NK-92 treated with Interleukin-12 subunit alpha and Interleukin-12 subunit beta, amount 100 ng/mL, for 24 hours (cell line): ENCODE measurements around the gene CUTA.

ENCODE experiments used
- DNase-seq: peaks from one replicate; lab custom pipeline; 2025; lab: John Stamatoyannopoulos, UW

CUTA gene, protein sequence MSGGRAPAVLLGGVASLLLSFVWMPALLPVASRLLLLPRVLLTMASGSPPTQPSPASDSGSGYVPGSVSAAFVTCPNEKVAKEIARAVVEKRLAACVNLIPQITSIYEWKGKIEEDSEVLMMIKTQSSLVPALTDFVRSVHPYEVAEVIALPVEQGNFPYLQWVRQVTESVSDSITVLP

DNA sequence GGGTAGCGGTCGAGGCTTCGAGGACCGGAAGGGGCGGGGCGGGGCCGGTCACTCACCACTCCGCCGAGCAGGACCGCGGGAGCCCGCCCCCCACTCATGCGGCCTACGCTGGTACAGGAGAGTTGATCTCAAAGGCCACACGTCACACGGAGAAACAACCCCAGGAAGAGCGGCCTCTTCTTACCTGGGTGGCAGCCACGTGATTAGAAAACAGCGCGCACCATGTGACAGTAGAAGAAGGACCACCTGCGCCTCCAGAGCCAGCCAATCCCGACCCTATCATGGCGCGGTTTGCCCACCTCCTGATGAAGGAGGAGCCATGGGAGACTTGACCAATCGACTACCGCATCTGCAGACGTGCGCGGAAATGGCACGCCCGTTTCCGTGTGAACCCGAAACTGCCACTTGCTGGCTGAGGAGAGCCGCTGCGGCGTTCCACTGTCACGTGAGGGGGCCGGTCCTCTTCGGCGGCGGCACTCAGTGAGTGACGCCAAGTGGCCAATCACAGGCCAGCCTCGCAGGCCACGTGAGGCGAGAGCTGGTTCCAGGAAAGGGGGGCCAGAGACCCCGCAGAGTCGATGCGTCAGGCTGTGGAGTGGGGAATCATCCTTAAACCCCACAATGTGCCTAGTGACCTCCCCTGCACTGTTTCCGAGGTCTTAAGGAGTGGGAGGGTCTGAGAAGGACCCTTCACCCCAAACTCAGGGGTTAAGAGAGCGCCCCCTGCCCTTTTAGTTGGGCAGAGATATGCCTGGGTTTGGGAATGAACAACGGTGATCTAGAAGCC, at the start of gene CUTA:
Gene CUTA, minus strand, starts transcription at position 205 of the 787 bp plus-strand sequence. Its CDS starts 107 bp downstream, at position 98.
- peak; percentile 100 for DNase-seq

DNA sequence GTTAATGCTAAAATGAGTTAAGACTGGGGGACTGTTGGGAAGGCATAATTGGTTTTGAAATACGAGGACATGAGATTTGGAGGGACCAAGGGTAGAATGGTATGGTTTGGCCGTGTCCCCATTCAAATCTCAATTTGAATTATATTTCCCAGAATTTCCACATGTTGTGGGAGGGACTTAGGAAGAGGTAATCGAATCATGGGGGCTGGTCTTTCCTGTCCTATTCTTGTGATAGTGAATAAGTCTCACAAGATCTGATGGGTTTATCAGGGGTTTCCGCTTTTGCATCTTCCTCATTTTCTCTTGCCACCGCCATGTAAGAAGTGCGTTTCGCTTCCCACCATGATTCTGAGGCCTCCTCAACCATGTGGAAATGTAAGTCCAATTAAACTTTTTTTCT, 49.2 kb upstream of the CUTA start:
- DNase-seq: no peak

DNA sequence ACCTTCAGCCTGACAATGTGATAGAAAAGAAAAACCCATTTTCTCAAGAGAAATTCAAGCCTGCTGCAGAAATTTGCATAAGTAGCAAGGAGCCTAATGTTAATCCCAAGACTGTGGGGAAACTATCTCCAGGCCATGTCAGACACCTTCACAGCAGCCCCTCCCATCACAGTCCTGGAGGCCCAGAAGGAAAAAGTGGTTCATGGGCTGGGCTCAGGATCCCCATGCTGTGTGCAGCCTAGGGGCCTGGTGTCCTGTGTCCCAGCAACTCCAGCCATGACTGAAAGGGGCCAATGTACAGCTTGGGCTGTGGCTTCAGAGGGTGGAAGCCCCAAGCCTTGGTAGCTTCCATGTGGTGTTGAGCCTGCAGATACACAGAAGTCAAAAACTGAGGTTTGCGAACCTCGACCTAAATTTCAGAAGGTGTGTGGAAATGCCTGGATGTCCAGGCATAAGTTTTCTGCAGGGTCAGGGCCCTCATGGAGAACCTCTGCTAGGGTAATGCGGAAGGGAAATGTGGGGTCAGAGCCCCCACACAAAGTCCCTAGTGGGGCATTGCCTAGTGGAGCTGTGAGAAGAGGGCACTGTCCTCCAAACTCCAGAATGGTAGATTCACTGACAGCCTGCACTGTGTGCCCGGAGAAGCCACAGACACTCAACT, 48.3 kb upstream of the CUTA start:
- no peak for DNase-seq

DNA sequence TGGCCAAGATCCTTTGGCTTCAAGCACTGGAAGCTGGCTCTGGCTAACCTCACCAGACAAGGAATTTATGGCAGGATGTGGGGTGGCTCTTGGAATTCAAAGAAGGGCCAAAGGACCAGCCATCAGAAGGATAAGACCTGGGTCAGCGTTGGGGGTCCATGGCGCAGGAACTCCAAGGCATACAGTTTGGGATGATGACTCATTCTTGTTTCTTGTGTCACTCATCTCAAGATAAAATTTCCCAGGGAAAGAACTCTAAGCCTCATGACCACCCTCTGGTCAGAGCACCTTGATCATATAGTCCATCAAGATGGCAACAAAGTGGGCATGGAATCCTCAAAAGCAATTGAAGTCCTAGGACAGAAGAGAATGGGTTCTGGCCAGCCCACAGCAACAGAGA, 41.3 kb upstream of the CUTA start:
- no peak for DNase-seq

DNA sequence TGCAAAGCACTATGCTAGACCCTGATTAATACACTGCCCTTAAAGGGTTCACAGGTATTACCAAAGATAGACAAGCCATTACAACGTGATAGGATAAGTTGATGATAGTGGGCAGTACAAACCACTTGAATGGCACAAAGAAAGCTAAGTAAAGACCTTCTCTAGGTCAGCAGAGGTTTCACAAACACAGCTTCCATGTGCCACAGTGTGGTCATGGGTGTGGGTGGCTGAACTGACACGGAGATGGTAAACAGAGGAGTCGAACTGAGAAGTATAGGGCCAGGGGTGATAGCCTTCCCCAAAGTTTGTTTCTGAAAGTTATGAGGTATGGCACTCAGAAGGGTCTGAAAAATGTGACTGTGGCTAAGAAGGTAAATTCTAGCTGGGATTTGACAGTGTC, 40.8 kb upstream of the CUTA start:
- DNase-seq: no peak

DNA sequence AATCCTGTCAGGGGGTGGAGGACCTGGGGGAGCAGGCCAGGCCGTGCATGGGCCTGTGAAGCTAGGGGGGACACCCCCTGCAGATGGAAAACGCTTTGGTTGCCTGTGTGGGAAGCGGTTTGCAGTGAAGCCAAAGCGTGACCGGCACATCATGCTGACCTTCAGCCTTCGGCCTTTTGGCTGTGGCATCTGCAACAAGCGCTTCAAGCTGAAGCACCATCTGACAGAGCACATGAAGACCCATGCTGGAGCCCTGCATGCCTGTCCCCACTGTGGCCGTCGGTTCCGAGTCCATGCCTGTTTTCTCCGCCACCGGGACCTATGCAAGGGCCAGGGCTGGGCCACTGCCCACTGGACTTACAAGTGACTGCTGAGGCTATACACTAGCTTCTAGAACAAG, 38.2 kb upstream of the CUTA start:
- DNase-seq: no peak

DNA sequence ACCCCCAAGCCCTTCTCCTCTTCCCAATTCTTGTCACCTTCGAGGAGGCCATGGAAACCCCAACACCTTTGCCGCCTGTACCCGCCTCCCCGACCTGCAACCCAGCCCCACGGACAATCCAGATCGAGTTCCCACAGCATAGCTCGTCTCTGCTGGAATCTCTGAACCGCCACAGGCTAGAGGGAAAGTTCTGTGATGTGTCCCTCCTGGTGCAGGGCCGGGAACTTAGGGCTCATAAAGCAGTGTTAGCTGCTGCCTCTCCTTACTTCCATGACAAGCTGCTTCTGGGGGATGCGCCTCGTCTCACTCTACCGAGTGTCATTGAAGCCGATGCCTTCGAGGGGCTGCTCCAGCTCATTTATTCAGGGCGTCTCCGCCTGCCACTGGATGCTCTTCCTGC, 37.1 kb upstream of the CUTA start:
- DNase-seq: no peak

DNA sequence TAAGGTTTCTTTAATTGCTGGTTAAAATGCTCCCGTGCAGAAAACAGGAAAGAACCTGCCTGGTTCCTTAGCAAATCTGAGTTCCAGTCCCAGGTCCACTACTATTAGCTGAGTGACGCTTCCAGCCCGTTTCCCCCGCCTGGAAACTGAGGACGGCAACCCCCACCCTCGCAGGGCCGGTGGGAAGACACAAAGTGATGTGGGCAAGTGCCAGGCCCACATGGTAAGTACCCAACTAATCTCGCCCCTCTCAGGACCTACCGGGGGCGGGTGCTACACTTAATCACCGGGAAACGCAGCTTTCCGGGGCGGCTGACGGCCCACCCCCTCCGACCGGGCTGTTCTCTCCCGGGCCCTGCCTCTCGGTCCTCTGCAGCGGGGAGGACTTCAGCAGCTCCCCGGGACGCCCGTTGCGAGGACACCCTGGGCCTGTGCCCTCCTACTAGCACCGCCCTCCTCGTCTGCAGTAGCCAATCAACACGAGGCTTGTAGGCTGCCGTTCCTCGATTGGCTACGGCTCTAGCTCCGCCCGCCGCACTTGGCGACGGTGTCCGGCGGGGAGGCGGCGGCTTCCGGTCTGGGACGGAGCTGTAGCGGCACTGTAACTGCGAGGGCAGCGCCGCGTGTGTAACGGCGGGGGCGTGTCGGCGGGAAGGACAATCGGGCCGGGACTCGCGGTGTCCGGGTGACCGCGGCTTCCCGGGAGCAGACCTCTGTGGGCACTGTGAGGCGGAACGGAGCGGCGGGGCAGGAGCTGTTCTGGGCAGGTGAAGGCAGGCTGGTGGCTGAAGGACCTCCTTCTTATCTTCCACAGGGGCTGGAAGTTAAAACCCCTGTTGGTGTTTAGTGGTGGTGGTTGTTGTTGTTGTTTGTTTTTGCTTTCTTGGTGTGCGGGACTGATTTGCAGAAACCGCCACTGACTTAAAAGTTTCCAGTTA, 36.4 kb upstream of the CUTA start, which contains the start of gene ZBTB9:
Gene ZBTB9, plus strand, starts transcription at position 568 of the 938 bp plus-strand sequence. CDS start 525 bp downstream, outside the sequence.
- DNase-seq: peak; percentile 92

DNA sequence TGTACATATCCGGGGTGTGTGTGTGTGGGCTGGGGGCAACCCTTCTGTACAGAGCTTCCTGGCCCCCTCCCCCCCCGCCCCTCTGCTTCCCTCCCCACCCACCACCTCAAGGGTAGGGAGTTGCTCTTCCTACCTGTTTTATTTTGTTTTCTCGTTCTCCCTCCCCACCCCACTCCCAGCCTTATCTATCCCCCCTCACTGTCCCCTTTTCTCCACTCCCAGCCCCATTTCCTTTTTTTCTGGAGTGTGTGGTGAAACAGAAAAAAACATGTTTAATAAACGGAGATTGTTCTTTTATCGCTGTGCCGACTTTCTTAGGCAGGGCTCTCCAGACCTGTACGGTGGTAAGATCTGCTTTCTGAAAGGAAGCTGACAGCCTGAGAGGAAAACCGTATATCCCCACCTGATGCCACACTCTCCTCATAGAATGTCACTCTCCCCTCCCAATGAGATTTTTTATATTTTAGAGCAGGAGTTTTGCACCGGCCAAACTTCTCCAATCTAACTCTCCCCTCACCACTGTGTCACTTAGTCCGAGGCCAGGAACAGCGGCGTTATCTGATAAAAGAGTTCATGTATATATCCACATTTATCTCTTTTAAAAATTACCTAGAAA, 35.6 kb upstream of the CUTA start:
- no peak for DNase-seq

DNA sequence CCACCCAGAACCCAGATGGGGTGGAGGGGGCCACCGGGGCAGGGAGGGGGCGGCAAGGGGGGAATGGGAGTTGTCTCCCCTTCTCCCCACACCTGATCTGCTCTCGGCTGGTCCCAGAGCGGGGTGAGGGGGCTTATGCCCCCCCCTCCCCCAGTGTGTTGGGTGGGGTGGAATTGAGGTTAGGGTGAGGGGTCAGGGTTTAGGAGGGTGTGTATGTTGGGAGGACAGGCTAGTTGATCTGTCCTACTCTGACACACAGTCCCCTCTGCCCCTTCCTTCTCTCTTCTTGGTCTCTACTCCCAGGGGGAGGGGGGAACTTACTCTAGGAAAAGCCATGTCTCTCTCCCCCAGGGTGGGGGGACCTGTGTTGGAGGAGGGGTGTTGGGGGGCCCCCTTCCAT, 34.6 kb upstream of the CUTA start:
- DNase-seq: no peak

DNA sequence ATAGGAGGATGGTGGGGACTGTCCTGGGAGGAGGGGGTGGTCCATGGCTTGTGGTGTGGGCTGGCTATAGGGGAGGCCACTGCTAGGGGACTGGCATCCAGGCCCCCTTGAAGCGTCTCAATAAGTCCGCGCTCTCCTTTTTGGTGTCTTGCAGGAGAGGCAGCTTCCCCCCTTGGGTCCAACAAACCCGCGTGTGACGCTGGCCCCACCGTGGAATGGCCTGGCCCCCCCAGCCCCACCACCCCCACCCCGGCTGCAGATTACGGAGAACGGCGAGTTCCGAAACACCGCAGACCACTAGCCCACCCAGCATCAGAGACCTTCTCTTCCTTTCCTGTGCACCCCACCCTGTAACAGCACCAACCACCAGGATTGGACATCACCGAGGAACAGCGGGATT, 33.7 kb upstream of the CUTA start:
- DNase-seq: no peak

DNA sequence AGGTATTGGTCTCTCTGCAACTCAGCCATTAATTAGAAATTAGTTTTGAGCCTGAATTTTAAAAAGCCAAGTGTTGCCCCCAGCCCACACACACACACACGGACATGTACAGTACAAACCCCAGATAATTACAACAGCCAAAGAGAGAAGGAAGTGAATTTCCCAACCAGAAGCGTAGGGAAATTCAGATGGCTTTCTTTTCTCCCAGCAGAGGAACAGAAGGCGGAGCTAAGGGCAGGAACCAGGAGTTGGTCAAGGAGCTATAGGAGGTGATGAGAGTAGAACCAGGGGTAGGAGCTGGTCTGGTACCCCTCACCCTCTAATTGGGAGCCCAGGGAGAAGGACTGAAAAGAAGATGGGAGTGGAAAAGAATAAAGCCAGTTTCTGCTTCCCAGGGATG, 32.5 kb upstream of the CUTA start:
- DNase-seq: no peak

DNA sequence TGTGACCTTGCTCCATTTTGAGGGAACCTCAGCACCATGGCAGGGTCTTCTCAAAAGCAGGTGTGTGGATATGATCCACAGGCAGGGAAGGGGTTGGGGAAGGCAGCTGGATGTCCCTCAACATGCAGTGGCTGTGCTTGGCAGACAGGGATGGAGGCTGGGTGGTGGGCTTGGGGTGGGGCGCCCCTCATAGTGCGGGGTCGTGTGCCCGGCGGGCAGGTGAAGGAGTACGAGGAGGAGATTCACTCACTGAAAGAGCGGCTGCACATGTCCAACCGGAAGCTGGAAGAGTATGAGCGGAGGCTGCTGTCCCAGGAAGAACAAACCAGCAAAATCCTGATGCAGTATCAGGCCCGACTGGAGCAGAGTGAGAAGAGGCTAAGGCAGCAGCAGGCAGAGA, 28.4 kb upstream of the CUTA start:
- no peak for DNase-seq

DNA sequence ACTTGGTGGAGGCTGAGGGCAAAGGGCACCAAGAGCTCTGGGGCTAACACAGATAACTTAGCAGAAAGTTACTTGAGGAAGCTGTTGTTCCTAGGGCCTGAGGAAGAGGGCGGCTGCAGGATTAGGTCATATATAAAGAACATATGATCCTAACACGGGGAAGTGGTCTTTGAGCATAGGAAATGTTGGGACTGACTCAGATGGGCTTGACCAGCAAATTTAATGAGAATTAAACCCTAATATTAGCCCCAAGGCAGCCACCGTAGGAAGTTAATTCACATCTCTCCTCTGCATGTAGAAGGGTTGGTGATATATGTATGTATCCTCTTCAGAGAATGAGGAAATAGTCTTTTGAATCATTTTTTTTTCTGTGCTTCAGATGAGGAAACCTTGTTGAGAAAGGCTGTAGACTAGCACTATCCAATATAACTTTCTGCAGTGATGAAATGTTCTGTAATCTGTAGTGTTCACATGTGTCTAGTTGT, 27.3 kb upstream of the CUTA start:
- DNase-seq: no peak

DNA sequence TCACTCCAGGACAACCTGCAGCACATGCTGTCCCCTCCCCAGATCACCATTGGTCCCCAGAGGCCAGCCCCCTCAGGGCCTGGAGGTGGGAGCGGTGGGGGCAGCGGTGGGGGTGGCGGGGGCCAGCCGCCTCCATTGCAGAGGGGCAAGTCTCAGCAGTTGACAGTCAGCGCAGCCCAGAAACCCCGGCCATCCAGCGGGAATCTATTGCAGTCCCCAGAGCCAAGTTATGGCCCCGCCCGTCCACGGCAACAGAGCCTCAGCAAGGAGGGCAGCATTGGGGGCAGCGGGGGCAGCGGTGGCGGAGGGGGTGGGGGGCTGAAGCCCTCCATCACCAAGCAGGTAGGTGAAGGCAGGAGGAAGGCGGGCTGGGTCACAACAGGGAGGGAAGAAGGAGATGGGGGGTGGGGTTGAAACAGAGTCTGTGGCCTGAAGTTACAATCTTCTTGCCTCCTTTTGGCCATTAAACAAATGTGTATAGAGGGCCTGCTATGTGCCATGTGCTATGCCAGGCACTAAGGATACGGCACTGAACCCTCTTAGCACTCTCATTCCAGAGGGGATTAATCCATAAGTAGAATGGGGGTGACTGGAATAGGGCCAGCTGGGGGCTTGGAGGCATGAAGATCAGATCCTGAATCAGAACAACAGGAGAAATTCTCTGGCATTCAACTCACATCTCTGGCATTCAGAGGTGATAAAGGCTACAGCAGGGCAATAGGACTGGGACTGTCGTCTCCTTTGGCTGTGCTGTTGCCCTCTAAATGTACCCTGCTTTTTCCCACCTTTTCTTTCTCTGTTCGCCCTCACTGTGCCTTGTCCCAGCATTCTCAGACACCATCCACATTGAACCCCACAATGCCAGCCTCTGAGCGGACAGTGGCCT, 26.0 kb upstream of the CUTA start:
- DNase-seq: no peak

DNA sequence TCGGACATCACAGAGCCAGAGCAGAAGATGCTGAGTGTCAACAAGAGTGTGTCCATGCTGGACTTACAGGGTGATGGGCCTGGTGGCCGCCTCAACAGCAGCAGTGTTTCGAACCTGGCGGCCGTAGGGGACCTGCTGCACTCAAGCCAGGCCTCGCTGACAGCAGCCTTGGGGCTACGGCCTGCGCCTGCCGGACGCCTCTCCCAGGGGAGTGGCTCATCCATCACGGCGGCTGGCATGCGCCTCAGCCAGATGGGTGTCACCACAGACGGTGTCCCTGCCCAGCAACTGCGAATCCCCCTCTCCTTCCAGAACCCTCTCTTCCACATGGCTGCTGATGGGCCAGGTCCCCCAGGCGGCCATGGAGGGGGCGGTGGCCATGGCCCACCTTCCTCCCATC, 25.1 kb upstream of the CUTA start:
- DNase-seq: no peak

DNA sequence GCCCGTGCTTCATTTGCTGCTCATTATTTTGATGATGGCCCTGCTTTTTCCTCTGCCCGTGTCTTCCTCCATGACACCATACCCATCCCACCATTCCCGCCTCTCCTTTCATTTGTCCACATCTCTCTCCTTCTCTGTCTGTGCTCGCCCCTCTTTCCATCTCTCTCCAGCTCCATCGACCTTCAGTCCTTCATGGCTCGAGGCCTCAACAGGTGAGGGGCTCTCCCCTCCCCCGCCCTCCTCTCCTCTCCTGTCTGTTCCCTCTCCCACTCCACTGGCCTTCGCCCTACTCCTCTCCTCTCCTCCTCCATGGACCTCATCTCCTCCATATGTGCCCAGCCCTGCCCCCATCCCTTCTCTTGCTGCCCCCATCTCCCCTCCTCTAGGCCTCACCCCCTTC, 24.4 kb upstream of the CUTA start:
- DNase-seq: no peak

DNA sequence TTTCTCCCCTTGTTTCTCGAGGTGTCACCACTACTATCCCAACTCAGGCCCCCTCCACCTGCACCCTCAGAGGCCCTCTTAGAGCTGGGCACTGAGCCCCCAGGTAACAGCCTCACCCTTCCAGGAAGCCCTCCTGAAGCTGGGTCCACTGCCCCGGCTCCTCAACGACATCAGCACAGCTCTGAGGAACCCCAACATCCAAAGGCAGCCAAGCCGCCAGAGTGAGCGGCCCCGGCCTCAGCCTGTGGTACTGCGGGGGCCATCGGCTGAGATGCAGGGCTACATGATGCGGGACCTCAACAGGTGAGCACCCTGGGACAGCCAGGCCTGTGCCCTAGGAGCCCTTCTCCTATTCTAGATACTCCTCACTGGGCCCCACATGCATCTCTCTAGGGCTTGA, 23.6 kb upstream of the CUTA start:
- no peak for DNase-seq

DNA sequence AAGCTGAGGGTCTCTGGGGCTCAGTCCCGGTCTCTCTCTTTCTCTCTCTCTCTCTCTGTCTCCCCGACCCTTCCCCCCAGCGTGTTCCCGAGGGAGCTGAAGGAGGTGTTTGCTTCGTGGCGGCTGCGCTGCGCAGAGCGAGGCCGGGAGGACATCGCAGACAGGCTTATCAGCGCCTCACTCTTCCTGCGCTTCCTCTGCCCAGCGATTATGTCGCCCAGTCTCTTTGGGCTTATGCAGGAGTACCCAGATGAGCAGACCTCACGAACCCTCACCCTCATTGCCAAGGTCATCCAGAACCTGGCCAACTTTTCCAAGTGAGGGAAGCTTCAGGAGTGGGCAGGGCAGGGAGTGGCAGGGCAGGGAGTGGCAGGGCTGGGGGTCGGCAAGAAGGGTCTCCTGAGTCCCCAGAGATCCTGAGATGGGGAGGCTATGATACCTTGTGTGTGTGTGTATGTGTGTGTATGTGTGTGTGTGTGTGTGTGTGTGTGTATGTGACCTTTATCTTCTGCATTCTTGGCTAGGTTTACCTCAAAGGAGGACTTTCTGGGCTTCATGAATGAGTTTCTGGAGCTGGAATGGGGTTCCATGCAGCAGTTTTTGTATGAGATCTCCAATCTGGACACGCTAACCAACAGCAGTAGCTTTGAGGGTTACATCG, 22.9 kb upstream of the CUTA start:
- no peak for DNase-seq
